ENCODE results near the gene CASD1. TPM values are rescaled to one million over a fixed set of nuclear protein-coding genes. Genes with fewer than 3 reads are reported as not detected.

Gene CASD1
- total RNA-seq, 1 donor from 2014 or later = 25.7 TPM

GRCh38 chr7:94477878-94478277 is 31.7 kb upstream of the CASD1 start:
- no peaks in the 10 kb centered on the region for H3K36me3 Mint-ChIP-seq (ENCODE audit: low read depth)
- no peaks in the 10 kb centered on the region for H3K9me3 Mint-ChIP-seq
- CTCF ChIA-PET = no interaction called here
- intact Hi-C loops (cut with micrococcal nuclease) = no loop called here
- H3K4me3 Mint-ChIP-seq = no peak overlapping the region
- no peak overlapping the region for H3K27ac Mint-ChIP-seq
- peaks cover 10% of the 10 kb centered on the region for H3K27me3 Mint-ChIP-seq
- POLR2A ChIA-PET = no interaction called here
- ATAC-seq (ENCODE audit: low read depth) (no peak), DNase-seq (no peak)
- TF ChIP-seq CTCF (IDR thresholded peaks at IDR 0.05) = no peak
- no peaks in the 10 kb centered on the region for H3K4me1 Mint-ChIP-seq

GRCh38 chr7:94478648-94479214 is 30.9 kb upstream of the CASD1 start:
- Mint-ChIP-seq H3K9me3 (no peaks in the 10 kb centered on the region), H3K4me1 (no peaks in the 10 kb centered on the region), H3K27me3 (peaks cover 10% of the 10 kb centered on the region), H3K27ac (no peak overlapping the region), H3K4me3 (no peak overlapping the region), H3K36me3 (ENCODE audit: low read depth) (no peaks in the 10 kb centered on the region)
- no peak for TF ChIP-seq CTCF (IDR thresholded peaks at IDR 0.05)
- ATAC-seq (ENCODE audit: low read depth) = no peak
- POLR2A ChIA-PET = no interaction called here
- DNase-seq = no peak
- intact Hi-C loops (cut with micrococcal nuclease) = no loop called here
- CTCF ChIA-PET = no interaction called here

GRCh38 chr7:94481279-94481678 is 28.3 kb upstream of the CASD1 start:
- Mint-ChIP-seq H3K9me3 (no peaks in the 10 kb centered on the region), H3K4me1 (no peaks in the 10 kb centered on the region), H3K27me3 (peaks cover 5% of the 10 kb centered on the region), H3K36me3 (ENCODE audit: low read depth) (no peaks in the 10 kb centered on the region), H3K27ac (no peak overlapping the region), H3K4me3 (no peak overlapping the region)
- intact Hi-C loops (cut with micrococcal nuclease) = no loop called here
- DNase-seq (no peak), ATAC-seq (ENCODE audit: low read depth) (no peak)
- CTCF ChIA-PET = interaction anchor here (1.1 kb wide), 1 partner anchor 31 kb away, joined by 3 read pairs; no protein-coding TSS in a partner anchor
- TF ChIP-seq CTCF (IDR thresholded peaks at IDR 0.05) = no peak
- POLR2A ChIA-PET = no interaction called here

DNA sequence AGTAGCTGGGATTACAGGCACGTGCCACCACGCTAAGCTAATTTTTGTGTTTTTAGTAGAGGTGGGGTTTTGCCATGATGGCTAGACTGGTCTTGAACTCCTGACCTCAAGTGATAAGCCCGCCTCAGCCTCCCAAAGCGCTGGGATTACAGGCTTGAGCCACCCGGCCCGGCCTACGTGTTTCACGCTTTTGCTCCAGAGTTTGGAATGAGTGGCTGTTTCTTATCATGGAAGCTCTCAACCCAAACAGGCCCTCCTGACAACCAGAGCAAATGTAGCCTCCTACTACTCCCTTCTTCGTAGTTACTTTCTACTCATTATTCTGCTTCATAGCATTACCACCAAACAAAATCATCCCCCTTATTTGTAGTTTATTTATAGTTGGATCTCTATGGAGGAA is 26.8 kb upstream of the CASD1 start:
- no peak for DNase-seq
- Mint-ChIP-seq H3K27ac (no peak overlapping the region), H3K4me1 (no peaks in the 10 kb centered on the region), H3K9me3 (no peaks in the 10 kb centered on the region), H3K27me3 (peaks cover 11% of the 10 kb centered on the region), H3K4me3 (no peak overlapping the region), H3K36me3 (ENCODE audit: low read depth) (no peaks in the 10 kb centered on the region)
- intact Hi-C loops (cut with micrococcal nuclease) = no loop called here
- no peak for TF ChIP-seq CTCF (IDR thresholded peaks at IDR 0.05)
- no peak for ATAC-seq (ENCODE audit: low read depth)
- CTCF ChIA-PET = no interaction called here
- POLR2A ChIA-PET = no interaction called here

DNA sequence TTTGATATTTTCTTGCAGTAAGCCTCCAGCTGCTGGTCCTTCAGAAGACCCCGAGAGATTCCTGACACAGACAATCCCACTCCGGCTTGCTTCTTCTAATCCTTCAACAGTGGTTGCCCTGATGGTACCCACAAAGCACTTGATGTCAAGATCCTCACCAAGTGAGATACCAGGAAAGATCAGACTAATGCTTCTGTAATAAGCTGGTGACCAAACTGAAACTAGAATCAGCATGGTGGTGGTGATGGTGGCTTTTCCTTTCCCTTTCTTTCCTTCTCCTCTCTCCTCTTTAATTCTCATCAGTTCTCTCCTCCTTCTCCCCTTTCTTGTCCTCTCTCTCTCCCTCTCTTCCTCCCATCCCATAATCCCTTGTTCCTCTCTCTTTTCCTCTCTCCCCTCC is 25.8 kb upstream of the CASD1 start:
- DNase-seq (no peak), ATAC-seq (ENCODE audit: low read depth) (no peak)
- no peak for TF ChIP-seq CTCF (IDR thresholded peaks at IDR 0.05)
- H3K9me3 Mint-ChIP-seq = no peaks in the 10 kb centered on the region
- intact Hi-C loops (cut with micrococcal nuclease) = no loop called here
- ChIA-PET POLR2A (no interaction called here), CTCF (no interaction called here)
- no peaks in the 10 kb centered on the region for H3K4me1 Mint-ChIP-seq
- H3K36me3 Mint-ChIP-seq (ENCODE audit: low read depth) = no peaks in the 10 kb centered on the region
- H3K27ac Mint-ChIP-seq = no peak overlapping the region
- H3K4me3 Mint-ChIP-seq = no peak overlapping the region
- peaks cover 19% of the 10 kb centered on the region for H3K27me3 Mint-ChIP-seq
